IPS-18c (cell line): Measurements from ENCODE around the gene ENTPD1.

Source experiments
- H3K4me3 ChIP-seq: 2 replicates; pipeline ENCODE4 v1.7.0; 2013; ENCODE audit warnings: low read depth, mild to moderate bottlenecking, low read length, moderate library complexity; ENCODE audit not compliant: insufficient read depth
- H3K9me3 ChIP-seq: one replicate; pipeline ENCODE4 v1.6.1; 2013; ENCODE audit warnings: mild to moderate bottlenecking, low read length, moderate library complexity; ENCODE audit not compliant: control insufficient read depth, insufficient read depth

Gene ENTPD1

GRCh38 chr10:95835911-95836310, 79.9 kb downstream of the ENTPD1 start:
- Histone ChIP-seq H3K9me3 (no peaks in the 10 kb centered on the region), H3K4me3 (no peak overlapping the region)

GRCh38 chr10:95836610-95837355, 80.8 kb downstream of the ENTPD1 start:
- Histone ChIP-seq H3K4me3 (no peak overlapping the region), H3K9me3 (no peaks in the 10 kb centered on the region)

DNA sequence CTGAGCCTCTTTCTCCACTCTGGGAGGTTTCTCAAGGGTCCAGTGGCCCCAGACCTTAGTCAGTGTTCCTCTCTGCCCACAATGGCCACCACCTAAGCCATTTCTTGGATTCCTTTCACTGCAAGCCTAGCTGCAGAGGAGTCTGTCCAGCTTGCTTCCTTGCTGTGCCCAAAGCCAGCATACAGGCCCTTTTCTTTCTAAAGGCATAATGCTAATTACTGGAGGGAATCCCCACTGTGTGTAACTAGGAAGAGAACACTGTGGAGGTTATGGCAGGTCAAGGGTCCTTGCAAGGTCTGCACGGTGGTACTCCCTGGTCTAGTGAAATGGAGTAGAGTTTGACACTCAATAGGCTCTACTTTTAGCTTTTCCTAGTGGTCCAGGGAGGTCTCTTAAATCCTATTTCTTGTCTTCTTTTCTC, 81.4 kb downstream of the ENTPD1 start:
- H3K9me3 ChIP-seq = no peaks in the 10 kb centered on the region
- no peak overlapping the region for H3K4me3 ChIP-seq

DNA sequence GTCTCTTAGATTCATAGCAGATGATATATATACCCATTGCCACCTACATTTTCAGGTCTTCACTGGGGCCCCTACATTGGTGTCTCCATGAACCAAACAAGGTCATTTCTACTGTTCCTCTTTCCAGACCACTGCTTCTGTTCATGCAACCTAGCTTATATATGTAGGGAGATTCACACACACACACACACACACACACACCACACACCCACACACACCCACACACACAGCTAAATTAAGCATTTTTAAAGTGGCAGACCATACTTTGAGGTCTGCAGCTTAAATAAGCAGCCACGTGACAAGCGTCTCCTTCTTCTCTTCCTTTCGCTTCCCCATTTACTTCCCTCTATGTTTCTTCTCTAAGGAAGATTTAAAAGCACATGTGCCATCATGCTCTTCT, 81.8 kb downstream of the ENTPD1 start:
- no peaks in the 10 kb centered on the region for H3K9me3 ChIP-seq

DNA sequence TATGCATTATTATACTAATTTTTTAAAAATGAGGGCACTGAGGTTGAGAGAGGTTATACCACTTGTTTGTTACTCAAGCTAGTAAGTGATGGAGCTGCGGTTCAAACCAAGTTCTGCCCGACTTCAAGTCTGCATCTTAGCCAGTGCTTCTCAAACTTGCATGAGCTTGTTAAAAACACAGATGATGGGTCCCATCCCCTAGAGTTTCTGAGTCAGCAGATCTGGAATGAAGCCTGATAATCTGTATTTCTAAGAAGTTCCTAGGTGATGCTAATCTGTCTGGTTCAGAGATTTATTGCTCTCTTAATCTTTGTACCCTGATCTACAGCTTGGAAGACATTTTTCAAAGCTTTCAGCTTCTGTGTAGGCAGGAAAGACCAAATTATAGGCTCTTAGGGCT, 84.2 kb downstream of the ENTPD1 start:
- no peaks in the 10 kb centered on the region for H3K9me3 ChIP-seq
- H3K4me3 ChIP-seq = no peak overlapping the region

More for the DNA sequence above, 81.8 kb downstream of the ENTPD1 start:
- no peak overlapping the region for H3K4me3 ChIP-seq

GRCh38 chr10:95840681-95841080, 84.7 kb downstream of the ENTPD1 start:
- no peaks in the 10 kb centered on the region for H3K9me3 ChIP-seq
- no peak overlapping the region for H3K4me3 ChIP-seq

- no peak overlapping the region for H3K4me3 ChIP-seq
- no peaks in the 10 kb centered on the region for H3K9me3 ChIP-seq
Measured at GRCh38 chr10:95841661-95842498, 85.9 kb downstream of the ENTPD1 start.

DNA sequence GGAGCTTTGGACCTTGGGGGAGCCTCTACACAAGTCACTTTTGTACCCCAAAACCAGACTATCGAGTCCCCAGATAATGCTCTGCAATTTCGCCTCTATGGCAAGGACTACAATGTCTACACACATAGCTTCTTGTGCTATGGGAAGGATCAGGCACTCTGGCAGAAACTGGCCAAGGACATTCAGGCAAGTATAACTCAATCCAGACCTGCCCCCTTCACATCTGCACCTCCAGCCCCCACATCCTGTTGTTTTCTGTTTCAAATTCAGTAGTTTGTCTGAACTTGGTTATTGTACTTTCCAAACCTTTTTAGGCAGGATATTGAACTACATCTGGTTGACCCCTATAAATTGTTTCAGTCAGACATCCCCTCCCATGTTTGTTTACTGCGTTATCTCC, 89.4 kb downstream of the ENTPD1 start:
- no peaks in the 10 kb centered on the region for H3K9me3 ChIP-seq
- no peak overlapping the region for H3K4me3 ChIP-seq

GRCh38 chr10:95847007-95847406, 91.0 kb downstream of the ENTPD1 start:
- Histone ChIP-seq H3K9me3 (no peaks in the 10 kb centered on the region), H3K4me3 (no peak overlapping the region)

DNA sequence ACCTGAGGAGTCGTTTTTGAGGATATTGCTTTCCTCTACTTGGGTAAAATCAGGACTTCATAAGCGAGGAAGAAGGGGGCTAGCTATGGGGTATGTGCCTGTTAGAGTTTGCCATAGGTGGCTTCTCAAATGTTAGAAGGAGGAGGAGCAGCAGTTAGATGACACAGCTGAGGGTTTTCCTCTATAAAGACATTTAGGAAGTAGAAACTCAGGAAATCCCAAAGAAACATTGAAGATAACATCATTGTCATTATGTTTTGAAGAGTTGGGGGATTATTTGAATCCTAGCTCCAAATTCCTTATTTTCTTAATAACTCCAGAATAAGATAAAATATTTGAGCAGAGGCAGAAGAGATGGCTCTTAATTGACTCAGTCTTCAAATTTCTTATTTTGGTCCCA, 92.9 kb downstream of the ENTPD1 start:
- Histone ChIP-seq H3K4me3 (no peak overlapping the region), H3K9me3 (no peaks in the 10 kb centered on the region)

DNA sequence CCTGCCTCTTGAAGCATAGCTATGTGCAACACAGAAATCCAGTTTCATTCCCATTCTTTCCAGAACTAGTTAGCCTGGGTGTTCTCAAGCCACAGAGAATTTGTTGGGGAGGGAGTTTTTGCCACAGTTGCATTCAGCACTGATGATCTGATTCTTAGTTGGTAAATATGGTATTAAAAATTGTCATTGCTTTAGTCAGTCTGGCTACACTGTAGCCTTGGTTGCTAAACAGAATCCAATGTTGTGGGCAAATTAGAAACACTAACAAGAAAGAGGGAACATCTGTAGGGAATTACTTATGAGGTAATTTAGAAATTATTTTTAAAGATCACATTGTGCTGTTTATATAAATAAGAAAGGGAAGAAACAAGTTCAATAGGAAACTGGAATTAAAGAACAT, 94.8 kb downstream of the ENTPD1 start:
- H3K9me3 ChIP-seq = no peaks in the 10 kb centered on the region
- no peak overlapping the region for H3K4me3 ChIP-seq

DNA sequence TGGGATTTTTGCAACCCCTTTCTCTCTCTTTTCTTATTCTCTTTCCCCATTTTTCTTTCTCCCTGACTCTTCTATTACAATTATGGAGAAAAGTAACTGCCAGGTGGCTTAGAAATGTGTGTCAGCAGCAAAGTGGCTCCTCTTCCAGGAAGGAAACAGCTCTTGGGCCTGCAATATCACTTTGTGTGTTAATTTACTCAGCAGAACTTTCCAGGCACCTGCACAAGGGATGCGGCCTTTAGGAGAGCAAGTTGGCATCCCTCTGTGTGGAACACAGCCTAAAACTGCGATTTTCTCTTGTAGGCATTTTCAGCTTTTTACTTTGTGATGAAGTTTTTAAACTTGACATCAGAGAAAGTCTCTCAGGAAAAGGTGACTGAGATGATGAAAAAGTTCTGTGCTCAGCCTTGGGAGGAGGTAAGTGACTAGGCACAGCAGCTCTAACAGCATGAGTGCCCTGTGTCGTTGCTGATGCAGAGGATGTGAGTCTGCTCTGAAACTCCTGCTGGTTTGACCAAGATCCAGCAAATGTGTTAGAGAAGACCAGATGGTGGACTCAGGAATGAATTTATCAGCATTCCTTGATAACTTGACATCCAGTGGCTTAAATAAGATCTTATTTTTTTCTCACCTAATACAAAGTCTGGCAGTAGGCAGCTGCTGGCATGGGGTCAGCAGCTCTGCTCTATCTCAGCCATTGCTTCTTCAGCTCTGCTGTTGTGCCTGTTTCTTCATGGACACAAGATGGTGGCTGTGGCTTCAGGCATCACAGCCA, 104.4 kb downstream of the ENTPD1 start:
- H3K4me3 ChIP-seq = no peak overlapping the region
- no peaks in the 10 kb centered on the region for H3K9me3 ChIP-seq

GRCh38 chr10:95861386-95861785, 105.4 kb downstream of the ENTPD1 start:
- no peaks in the 10 kb centered on the region for H3K9me3 ChIP-seq

GRCh38 chr10:95864906-95865813, 109.2 kb downstream of the ENTPD1 start:
- Histone ChIP-seq H3K9me3 (no peaks in the 10 kb centered on the region), H3K4me3 (no peak overlapping the region)

More at GRCh38 chr10:95861386-95861785, 105.4 kb downstream of the ENTPD1 start:
- H3K4me3 ChIP-seq = no peak overlapping the region

DNA sequence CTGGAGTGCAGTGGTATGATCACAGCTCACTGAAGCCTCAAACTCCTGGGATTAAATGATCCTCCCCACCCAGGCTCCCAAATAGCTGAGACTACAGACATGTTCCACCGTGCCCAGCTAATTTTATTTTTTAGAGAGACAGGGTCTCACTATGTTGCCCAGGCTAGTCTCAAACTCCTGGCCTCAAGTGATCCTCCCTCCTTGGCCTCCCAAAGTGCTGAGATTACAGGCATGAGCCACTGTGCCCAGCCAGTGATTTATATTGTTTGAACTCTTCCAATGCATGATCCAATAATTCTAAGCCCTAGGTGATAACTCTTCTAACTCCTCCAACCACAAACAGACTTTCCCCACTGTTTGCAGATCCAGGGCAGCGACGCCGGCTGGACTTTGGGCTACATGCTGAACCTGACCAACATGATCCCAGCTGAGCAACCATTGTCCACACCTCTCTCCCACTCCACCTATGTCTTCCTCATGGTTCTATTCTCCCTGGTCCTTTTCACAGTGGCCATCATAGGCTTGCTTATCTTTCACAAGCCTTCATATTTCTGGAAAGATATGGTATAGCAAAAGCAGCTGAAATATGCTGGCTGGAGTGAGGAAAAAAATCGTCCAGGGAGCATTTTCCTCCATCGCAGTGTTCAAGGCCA, 110.0 kb downstream of the ENTPD1 start:
- no peak overlapping the region for H3K4me3 ChIP-seq
- no peaks in the 10 kb centered on the region for H3K9me3 ChIP-seq

GRCh38 chr10:95866467-95866842, 110.5 kb downstream of the ENTPD1 start:
- no peaks in the 10 kb centered on the region for H3K9me3 ChIP-seq
- H3K4me3 ChIP-seq = no peak overlapping the region
